Tibial artery (tissue), 4 donors: Measurements from ENCODE around the gene CALML3.

Experiments
- DNase-seq, 2 donors: peaks; one replicate each; pipeline ENCODE4 v3.0.0-alpha.2; 2019
- H3K27ac ChIP-seq, 2 donors: fragments of 200-600 bp; sonication (generic) in 1 of 2; 1 replicate in 1 of 2; 2 replicates in 1 of 2; pipeline ENCODE4 v1.5.1; 2018 to 2019; ENCODE audit warnings: mild to moderate bottlenecking in 1 of 2
- H3K27me3 ChIP-seq, 2 donors: fragments of 200-600 bp; sonication (generic) in 1 of 2; one replicate each; pipeline versions ENCODE4 v1.5.1 to v1.6.0; 2016 to 2019
- H3K36me3 ChIP-seq, 3 donors: fragments of 200-600 bp; sonication (generic) in 2 of 3; one replicate each; pipeline ENCODE4 v1.5.1; 2016 to 2019; ENCODE audit warnings: mild to moderate bottlenecking in 2 of 3
- H3K4me1 ChIP-seq, 4 donors: fragments of 200-600 bp; sonication (generic) in 2 of 4; 1 replicate in 3 of 4; 2 replicates in 1 of 4; pipeline ENCODE4 v1.5.1; 2016 to 2019
- H3K4me3 ChIP-seq, 2 donors: fragments of 200-600 bp; sonication (generic) in 1 of 2; 1 replicate in 1 of 2; 2 replicates in 1 of 2; pipeline ENCODE4 v1.5.1; 2018 to 2019; ENCODE audit warnings: mild to moderate bottlenecking in 2 of 2
- H3K9me3 ChIP-seq, 3 donors: fragments of 200-600 bp; sonication (generic) in 1 of 3; one replicate each; pipeline ENCODE4 v1.5.1; 2016 to 2019
- intact Hi-C: fragments of 100-400 bp; cut with DNase I; formaldehyde crosslinking; loops from one replicate; pipeline ENCODE4 v1.15.0; 2023; ENCODE audit warnings: low total_unique reads
- TF ChIP-seq, protein P1 (sequence below), 2 experiments: fragments of 200-600 bp in 1 of 2; fragments of 450-650 bp in 1 of 2; IDR thresholded peaks; one replicate each; pipeline ENCODE4 v1.5.1; 2017 to 2019; ENCODE audit warnings: antibody characterized with exemption in 2 of 2, mild to moderate bottlenecking in 1 of 2, moderate library complexity in 1 of 2

The CALML3 gene

DNA sequence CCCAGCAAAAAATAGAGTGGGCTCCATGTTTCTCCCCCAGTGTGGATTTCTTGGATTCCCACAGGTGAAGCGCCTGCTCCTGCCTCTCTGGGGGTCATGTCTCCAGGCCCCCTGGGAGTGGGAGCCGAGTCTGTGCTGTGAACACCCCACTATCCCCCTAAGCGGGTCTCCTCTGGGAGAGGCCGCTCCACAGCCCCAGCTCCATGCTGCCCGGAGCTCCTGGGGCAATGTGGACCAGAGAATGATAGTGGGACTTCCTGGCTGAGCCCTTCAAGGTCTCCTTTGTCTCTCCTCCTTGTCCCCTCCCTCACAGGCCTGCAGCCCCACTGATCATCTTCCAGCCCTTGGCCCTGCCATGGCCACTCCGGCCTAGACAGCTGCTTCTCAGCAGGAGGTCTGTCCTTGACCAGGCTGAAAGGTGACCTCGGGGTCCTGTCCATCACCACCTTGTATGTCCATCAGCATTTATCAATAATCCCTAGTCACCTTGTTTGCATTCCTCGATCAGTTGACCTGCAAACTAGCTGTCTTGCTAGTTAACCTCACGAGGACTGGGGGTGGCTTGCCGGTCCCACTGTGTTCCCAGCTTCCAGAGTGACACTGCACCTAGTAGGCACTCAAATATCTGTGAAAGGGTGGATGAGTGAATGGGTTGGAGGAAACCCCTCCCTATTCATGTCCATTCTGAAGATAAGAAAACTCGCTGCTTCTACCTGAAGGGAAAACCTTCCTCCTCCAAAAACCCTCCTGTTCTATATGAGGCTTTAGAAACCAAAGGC lies 776 bp upstream of the CALML3 start:
- Histone ChIP-seq H3K27me3 (no peaks in the 10 kb centered on the region), H3K4me3 (no peak overlapping the region), H3K9me3 (no peaks in the 10 kb centered on the region), H3K4me1 (peaks cover 0 to 13% (median 3%) of the 10 kb centered on the region in 4 donors), H3K27ac (no peak overlapping the region), H3K36me3 (no peaks in the 10 kb centered on the region)
- intact Hi-C loops, result no loop called here
- DNase-seq, result peak in 1 of 2 donors; percentile 51
- TF ChIP-seq, protein P1, sequence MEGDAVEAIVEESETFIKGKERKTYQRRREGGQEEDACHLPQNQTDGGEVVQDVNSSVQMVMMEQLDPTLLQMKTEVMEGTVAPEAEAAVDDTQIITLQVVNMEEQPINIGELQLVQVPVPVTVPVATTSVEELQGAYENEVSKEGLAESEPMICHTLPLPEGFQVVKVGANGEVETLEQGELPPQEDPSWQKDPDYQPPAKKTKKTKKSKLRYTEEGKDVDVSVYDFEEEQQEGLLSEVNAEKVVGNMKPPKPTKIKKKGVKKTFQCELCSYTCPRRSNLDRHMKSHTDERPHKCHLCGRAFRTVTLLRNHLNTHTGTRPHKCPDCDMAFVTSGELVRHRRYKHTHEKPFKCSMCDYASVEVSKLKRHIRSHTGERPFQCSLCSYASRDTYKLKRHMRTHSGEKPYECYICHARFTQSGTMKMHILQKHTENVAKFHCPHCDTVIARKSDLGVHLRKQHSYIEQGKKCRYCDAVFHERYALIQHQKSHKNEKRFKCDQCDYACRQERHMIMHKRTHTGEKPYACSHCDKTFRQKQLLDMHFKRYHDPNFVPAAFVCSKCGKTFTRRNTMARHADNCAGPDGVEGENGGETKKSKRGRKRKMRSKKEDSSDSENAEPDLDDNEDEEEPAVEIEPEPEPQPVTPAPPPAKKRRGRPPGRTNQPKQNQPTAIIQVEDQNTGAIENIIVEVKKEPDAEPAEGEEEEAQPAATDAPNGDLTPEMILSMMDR (IDR thresholded peaks at IDR 0.05), result no peak

DNA sequence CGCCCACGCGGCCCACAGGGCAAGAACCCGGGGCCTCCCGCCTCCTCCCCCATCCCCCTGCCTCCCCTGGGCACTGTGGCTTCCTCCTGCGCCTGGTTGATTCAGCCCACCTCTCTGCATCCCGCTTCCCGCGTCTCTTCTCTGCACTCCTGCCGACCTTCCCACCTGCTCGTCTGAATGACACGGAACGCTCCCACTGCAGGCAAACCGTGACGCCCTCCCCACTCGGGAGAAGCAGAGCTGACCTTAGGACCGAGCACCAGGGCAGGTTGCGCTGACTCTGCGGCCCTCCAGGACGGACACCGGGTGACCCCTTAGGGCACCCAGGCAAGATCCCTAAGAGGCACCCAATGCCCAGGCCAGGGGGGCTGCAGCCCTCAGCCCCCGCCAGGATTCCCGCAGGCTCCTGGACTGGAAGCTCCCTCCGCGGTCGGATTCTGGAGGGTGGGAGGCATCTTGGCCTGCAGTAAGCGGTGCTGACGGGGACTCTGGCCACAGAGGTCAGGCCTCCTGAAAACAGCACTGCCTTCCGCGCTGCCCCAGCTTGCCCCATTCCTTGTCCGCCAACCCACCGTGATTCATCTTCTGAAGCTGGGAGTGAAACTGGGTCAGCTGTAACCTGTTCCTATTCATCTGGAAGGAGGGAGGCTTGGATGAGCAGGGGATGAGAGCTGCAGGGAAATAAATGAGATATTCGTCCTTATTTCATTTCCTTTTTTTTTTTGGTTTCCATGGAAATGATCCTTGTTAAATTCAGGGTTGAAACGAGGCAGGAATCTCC lies 990 bp downstream of the CALML3 start:
- Histone ChIP-seq H3K36me3 (no peaks in the 10 kb centered on the region), H3K4me1 (peaks cover 0 to 31% (median 17%) of the 10 kb centered on the region in 4 donors), H3K9me3 (no peaks in the 10 kb centered on the region), H3K4me3 (no peak overlapping the region), H3K27ac (no peak overlapping the region), H3K27me3 (no peaks in the 10 kb centered on the region)
- TF ChIP-seq, protein P1 (IDR thresholded peaks at IDR 0.05), result no peak
- intact Hi-C loops, result loop anchor here (5.0 kb wide), 1 partner anchor 63 kb away; no protein-coding TSS in a partner anchor
- peak; percentile 18 to 48 for DNase-seq

DNA sequence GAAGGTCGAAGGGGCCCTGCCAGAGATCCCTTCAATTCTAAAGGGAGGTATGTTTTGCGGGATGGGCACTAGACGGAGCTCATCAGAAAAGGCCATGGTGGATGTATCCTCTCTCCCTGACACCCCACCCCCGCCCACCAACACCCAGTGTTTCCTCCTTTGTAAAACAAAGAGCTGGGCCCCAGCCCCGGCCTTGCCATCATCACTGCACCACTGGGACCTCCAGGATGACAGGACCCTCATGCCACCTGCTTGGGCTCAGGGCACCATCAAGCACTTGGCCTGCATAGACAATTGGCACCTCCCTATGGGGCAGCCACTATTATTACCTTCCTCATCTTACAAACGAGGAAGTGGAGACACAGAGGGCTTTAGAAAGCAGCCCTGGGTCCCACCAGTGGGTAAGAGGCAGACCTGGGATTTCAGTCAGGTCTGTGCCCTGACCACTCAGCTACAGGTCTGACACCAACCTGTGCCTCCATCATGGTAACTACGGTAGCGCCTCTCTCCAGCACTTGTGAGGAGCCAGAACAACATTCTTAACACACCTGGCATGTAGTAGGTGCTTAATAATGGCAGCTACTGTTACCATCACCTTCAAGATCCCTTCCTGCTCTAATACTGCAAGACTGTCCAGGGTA lies 2.0 kb downstream of the CALML3 start:
- H3K27ac ChIP-seq, result no peak overlapping the region
- peak in 1 of 2 donors; percentile 13 for DNase-seq
- no peaks in the 10 kb centered on the region for H3K9me3 ChIP-seq
- H3K27me3 ChIP-seq, result no peaks in the 10 kb centered on the region
- intact Hi-C loops, result loop anchor here (5.0 kb wide), 1 partner anchor 65 kb away; no protein-coding TSS in a partner anchor
- H3K36me3 ChIP-seq, result no peaks in the 10 kb centered on the region
- H3K4me3 ChIP-seq, result no peak overlapping the region
- H3K4me1 ChIP-seq, result peaks cover 0 to 42% (median 23%) of the 10 kb centered on the region in 4 donors
- TF ChIP-seq, protein P1 (IDR thresholded peaks at IDR 0.05), result no peak

DNA sequence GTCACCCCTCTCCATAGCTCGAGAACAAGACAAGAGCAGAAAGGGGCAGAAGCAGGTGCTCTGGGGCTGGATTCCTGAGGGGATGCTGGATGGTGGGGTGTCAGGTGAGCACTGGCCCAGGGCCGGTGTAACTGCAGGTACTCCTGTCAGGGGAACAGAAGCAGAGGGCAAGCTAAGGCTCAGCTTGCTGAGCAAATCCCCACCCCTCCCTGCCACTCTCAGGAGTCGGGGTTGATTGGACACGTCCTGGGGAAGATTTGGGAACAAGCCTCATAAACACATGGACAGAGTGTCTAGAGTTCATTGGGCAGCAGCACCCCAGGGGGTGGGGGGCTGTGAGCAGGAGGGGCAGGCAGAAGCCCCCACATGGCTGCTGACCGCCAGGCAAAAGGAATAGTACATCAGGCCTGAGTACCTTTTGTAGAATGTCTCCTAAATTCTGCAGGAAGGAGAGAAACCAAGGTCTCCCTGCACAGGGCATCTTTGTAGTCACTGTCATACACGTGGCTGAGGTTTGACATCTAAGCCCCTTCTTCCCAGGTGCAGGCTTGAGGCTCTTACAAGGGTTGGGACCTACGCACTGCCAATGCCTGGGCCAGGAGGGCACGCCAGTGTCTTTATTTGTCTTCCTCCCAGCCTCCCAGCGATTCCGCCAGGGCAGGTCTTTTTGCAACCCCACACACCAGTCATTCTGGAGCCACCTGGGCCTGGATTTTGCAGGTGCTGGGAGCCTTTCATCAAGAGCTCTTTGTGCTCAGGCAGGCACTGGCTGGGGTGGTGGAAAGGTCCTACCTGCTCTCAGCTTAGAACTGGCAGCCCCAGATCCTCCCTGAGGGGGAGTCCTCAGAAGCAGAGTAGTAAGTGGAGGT lies 2.8 kb downstream of the CALML3 start:
- TF ChIP-seq, protein P1 (IDR thresholded peaks at IDR 0.05), result no peak
- DNase-seq, result peak; percentile 16 to 43
- H3K27ac ChIP-seq, result no peak overlapping the region
- no peaks in the 10 kb centered on the region for H3K27me3 ChIP-seq
- H3K36me3 ChIP-seq, result no peaks in the 10 kb centered on the region
- intact Hi-C loops, result loop anchor here (5.0 kb wide), 1 partner anchor 65 kb away; no protein-coding TSS in a partner anchor
- H3K4me3 ChIP-seq, result no peak overlapping the region
- H3K4me1 ChIP-seq, result peaks cover 0 to 49% (median 28%) of the 10 kb centered on the region in 4 donors
- no peaks in the 10 kb centered on the region for H3K9me3 ChIP-seq
